ENCODE measurements around the gene MAP2. TPM values are rescaled to one million over a fixed set of nuclear protein-coding genes. Genes with fewer than 3 reads are reported as not detected.

MAP2 gene
- total RNA-seq, 1 donor from 2014 or later = 0.79 TPM

DNA sequence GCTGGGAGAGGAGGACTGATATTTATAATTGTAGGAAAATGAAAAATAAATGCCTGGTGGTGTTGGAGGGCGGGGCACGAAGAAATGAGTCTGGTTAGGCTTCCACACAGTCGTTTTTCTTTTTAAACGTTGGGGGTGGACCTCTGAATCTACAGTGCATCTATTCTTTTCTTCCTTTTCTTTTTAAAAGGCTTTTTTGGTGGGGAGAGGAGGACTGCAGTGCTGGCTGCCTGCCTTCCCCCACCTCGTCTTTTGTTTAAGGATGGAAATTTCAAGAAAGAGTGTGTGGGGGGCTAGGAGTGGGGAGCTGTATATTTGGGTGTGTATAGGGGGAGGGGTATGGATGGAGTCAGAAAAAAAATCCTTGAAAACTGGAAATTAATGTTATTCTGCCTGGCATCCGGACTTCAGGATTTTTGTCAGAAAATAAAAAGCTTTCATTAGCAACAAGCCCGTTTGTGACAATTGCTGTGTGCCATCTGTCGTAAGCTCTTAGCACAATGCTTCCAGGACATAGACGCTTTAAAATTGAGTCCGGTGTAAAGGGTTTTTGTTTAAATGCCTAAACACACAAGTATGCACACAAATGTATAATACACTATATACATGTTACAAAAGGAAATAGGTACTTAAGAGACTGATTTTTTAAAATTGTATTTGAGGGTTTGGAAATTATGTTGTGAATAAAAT lies 1.1 kb downstream of the MAP2 start:
- peak; percentile 3 to 36 for DNase-seq (ENCODE audit: low read depth in 2 of 2)

DNA sequence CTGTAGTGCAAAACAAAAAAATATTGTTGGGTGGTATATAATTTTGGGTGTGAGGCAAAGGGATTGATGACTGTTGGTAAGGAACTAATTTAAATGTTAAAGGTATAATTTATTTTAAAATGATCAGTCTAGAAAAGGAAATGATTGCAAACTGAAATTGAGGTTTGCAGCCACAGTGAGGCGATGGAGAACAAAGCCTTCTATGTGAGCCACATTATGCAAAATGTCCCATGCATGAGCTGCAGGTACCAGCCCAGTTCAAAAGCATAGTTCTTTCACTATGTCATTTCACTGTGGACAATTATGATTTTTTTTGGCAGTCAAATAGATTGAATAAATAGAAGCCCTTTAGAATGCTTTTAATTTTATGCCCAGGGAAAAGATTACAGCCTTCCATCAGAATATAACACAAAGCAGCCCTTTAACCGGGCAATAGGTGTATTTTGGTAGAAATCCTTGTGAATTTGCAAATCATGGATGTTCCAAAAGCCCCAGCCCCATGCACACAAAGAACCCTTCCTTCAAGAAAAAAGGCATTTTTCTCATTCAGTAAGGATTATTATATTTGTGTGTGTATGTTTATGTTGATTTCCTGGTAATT lies 1.7 kb downstream of the MAP2 start:
- DNase-seq (ENCODE audit: low read depth in 2 of 2) = peak; percentile 61 to 80

DNA sequence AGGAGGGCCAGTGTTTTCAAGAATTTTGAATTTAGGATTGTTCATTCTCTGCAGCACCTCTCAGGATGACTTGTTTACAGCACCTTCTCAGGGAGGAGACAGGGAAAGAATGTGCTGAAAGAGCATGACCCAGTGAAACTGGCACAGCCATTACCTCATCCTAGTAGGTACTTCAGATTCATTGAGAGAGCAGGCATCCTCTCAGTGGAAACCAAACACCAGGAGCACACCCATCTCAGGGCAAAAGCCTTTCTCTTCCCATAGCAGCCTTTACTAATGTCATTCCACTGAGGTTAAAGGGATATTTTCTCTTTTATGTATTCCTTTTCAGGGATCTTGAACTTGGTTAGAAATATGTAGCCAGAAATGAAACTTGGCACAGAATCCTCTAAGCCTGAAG lies 2.6 kb downstream of the MAP2 start:
- DNase-seq (ENCODE audit: low read depth in 2 of 2) = peak in 1 of 2 donors; percentile 3

DNA sequence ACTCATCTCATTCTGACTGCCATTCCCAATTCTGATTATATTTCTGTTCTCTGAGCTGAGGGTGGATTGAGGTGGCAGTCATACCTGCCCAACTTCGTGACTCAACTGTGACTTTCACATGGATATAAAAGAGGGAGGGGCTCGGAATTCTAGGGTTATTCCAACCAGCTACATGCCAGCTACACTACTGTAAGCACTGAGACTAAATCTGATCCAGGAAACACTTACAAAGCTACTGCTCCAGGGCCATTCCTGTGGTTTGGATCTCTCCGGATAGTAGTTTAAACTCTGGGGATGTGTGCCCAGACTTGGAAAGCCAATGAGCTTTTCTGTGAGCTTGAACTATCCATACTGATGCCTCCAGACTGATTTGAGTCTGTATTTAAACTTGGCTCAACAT lies 7.9 kb downstream of the MAP2 start:
- DNase-seq (ENCODE audit: low read depth in 2 of 2) = no peak

DNA sequence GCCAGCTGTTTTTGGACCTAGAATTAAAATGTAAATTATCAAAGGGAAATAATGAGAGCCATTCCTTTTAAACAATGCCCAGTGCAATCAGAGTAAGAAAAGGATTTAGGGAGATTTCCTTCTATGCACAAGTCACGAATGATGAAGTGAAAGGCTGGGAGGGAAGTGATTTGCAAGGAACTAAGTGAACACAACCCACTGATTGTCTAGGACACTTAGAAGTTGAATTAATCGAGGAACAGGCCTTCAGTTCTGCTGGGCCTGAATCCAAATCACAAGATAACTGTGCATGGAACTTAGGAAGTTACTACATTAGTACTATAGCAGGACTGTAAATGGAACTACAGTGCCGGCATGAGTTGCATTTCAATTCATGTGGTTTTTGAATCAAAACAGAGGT lies 17.7 kb downstream of the MAP2 start:
- DNase-seq (ENCODE audit: low read depth in 2 of 2) = no peak

DNA sequence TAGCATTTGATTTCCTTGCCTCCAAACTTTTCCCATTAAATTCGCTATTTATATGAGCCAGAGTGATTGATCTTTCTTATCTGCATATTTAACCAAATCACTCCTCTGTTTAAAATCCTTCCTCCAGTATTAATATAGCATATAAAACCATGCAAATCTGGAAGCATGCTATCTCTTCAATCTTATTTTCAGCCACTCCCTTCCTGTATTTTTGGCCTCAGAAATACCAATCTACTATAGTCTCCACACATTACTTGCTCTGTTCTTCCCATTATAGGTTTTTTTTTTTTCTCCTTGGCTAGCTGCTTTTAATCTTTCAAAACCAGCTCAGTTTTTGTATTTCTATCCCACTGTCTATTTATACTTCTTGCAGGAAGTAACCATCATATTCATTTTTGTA lies 19.1 kb downstream of the MAP2 start:
- no peak for DNase-seq (ENCODE audit: low read depth in 2 of 2)

DNA sequence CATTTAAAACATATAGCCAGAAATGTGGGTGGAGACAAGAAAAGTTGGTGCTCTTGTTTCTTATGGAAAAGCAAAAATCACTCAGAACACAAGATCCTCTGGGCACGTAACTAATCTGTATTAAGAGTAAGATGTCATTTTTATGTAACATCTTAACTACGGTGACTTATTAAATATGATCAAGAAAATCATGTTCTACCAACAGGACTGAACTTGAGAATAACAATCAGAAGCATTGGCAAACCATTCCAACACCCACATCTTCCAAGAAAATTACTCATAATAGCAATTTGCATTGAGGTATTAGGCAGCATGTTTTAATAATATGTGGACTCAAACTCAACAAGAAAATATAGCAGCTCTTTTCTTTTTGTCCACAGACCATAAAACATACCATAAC lies 21.6 kb downstream of the MAP2 start:
- DNase-seq (ENCODE audit: low read depth in 2 of 2) = no peak

DNA sequence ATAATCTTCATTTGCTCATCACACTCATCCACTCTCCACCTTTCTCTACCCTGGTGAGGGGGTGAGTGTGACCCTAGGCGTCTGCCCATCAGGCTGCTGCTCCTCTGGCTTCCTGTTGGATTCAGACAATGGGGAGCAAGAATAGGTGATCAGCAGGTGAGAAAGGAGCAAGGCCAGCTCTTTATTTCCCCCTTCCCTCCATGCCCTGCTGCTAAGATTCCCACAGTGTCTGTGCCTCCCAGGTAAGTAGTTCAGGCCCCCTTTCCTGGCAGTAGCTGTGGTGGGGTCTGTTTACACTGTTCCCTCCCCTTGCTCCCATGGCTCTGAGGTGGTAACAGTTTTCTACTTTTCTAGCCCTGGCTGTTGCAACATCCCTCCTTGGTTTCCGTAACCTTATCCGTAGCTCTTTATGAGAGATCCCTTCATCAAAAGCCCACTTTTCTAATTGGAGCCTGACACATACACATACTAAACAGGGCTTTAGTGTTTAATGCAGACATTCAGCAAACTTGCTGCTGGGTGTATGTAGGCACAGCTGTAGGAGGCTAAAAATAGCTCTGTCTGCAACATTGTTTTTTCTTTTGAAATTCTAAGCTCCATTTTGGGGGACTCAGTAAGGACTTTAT lies 27.5 kb downstream of the MAP2 start:
- no peak for DNase-seq (ENCODE audit: low read depth in 2 of 2)

DNA sequence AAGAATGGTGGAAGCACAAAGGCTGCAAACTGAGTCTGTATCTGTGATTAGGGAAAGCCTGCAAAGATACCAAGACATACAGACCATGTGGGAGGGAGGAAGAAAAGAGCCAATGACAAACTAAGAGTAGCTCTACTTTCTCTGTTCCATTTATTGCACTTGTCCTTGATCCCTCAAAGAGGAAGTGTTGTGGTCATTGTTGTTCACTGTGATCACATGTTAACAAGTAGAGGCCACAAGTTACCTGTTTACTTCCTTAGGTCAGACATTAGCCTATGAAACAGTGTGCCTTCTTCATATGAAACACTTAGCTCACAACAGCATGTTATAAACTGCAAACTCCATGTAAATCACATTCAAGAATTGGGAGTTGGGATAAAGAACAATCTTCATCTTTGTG lies 32.6 kb downstream of the MAP2 start:
- no peak for DNase-seq (ENCODE audit: low read depth in 2 of 2)

DNA sequence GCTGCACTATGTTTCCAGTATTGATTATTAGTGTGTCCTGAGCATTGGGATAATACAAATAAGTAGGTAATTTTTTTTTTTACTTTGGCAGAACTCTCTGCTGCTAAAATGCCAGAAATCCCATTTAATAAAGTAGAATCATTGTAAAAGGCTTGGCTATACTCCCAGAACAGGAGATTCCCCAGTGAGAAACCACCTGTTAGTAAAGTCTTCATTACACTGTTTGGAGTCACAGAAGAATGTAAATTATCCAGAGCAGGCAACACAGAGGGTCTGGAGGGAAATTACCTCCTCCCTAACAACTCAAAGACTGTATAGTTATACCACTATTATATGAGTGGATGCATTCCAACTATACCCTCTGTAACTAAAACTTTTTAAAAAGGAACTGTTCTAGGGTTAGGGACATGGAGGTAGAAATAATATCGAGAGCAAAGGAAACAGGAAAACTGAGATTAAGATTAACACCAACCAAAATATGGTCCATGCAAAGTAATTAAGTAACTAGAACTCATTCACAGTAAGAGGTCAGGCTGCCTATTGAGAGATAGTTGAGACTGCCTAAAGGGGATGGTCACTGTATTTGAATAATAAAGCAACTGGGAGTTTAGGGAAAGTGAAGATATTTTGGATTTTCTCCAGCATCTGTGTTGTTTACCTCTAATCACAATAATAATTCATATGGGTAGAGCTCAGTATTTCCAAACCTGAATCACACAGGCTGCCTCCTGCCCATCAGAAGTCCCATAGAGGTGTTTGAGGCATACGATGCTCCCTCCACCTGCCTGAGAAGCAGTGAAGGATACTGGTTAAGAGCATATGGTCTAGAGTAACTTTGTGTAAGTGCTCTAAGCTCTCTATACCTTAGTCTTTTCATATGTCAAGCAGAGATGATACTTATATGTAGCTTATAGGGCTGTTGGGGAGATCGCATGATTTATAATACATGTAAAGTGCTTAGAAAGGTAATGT lies 34.4 kb downstream of the MAP2 start:
- DNase-seq (ENCODE audit: low read depth in 2 of 2) = no peak

DNA sequence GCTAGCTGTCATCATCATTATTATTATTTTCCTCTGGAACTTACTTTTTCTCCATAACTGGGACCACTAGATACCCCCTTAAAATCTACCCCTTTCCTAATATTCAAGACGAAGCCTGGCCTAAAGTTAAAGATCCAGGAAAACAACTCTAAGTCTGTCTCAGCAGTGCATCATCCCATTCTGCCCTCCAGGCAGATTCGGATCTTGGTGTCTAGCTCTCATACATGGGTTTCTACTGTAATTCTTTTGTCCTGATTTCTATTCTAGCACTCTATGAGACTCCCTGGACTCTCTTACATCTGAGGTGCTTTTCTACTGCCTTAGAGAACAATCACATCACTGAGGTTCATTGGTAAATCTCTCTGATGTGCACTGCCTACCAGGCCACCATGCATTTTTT lies 35.5 kb downstream of the MAP2 start:
- no peak for DNase-seq (ENCODE audit: low read depth in 2 of 2)

DNA sequence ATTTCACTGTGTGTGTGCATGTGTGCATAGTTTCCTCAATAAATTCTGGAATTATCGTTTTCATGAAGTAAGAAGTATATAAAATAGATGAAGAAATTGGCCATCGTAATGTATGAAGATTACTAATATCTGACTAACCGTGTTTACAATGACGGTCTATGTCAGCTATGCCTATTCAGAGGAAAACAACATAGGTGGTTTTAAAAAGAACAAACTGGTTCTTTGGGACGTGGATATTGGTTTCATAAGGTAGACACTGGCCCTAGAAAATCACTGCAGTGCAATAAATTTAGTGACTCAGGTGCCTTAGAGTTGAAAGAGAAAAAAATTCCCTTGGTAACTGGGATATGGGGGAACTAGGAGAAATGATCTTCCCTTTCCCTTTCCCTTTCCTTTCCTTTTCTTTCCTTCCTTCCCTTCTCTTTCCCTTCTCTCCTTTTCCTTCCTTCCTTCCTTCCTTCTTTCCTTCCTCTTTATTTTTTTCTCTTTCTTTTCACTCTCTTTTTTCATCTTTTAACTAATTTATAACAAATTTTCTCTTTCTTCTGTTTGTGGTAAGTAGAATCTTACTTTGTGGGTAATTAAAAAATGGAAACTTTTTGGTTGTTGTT lies 36.4 kb downstream of the MAP2 start:
- no peak for DNase-seq (ENCODE audit: low read depth in 2 of 2)

DNA sequence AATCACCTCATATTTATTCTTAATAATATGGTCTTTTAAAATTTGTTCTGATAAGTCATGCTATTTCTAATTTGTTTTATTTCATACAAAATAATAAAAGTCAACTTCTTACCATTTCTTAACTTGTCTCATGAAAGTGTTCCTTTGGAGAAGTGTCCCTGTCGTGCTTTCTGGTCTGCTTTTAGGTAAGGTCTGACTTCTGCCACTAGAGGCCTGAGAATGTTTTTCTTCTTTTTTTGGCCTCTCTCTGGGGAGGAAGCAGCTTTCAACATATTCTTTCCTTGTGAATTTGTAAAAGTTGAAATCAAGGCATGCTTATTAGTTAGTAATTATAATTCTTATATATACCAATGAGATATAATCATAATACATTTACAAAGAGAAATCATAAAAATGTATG lies 39.4 kb downstream of the MAP2 start:
- DNase-seq (ENCODE audit: low read depth in 2 of 2) = no peak

DNA sequence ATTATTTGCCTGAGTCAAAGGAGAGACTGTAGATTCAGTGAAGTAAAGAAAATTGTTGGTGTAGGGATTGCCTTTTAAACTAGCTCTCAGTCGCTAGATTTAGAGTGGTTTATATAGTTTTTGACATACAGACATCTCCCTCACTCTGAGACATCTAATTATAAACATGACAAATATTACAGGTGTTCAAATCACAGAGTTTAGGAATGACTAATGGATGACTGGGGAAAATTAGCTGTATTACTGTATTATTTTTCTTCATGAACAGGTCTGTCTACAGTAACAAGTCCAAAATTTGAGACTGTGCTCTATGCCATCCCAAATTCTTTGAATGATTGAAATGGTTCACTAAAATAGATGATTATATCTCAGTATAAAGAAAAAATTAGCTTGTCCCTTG lies 40.0 kb downstream of the MAP2 start:
- no peak for DNase-seq (ENCODE audit: low read depth in 2 of 2)

DNA sequence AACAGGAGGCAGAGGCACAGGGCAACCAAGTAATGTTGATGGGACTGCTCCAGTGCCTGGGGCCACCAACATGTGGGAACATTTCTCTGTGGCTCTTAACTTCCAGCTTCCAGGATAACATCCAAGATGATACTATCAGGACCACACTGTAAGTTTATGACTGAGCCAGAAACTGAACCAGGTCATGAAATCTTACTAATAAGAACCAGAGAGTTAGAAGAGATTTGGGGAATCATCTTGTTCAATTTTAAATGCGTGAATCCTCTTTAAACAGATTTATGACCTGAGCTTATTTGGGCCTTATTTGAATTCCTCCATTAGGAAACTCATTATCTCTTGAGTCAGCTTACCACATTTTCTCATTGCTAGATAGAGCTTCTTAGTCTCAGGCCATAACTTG lies 45.0 kb downstream of the MAP2 start:
- no peak for DNase-seq (ENCODE audit: low read depth in 2 of 2)

DNA sequence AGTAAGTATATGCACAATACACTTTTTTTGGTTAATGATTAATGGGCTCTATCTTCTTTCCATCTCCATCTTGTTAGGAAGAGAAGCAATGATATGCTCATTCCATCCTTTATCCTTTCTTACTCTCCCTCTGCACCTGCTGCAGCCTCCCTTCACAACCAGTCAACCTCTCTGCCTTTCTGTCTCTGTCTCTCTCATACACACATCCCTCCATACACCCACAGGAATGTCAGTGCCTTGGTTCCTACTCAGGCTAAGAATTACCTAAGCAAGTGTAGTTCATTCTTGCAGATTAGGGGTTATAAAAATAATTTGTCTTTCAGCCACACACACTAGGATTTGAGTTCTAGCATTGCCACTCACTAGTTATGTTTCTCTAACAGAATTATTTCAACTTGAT lies 45.6 kb downstream of the MAP2 start:
- DNase-seq (ENCODE audit: low read depth in 2 of 2) = no peak

DNA sequence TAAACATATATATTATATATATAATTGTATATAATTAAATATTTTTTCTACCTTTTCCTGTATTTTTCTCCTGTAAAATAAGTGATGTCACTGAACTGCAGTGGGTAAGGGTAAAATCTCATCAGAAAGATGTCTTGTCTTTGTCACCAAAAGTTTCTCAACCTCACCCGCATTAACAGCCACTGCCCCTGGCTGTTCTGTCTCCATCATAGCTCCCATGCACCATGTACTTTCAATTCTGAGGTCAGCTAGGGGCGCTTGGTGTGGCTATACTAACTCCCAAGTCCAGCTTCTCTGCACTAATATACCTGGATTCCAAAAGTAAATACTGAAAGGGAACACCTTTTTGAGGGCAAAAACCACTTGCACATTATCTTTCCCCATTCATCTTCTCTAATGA lies 46.6 kb downstream of the MAP2 start:
- no peak for DNase-seq (ENCODE audit: low read depth in 2 of 2)

DNA sequence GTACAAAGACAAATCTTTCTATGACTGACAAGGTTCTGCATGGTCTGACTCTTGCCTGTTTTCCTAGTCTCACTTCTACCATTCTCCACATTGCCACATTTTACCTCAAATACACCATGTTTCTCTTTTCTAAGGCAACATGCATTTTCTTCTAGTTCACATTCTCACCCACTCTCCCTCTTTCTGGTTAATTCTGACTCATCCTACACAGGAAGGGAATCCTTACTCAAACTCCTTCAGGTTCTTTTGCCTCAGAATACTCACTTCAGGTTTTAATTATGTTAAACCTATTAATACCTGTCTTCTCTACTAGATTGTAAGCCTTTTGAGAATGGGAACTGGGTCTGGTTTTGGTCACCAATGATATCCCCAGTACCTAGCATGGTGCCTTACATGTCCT lies 47.2 kb downstream of the MAP2 start:
- peak in 1 of 2 donors; percentile 7 for DNase-seq (ENCODE audit: low read depth in 2 of 2)

DNA sequence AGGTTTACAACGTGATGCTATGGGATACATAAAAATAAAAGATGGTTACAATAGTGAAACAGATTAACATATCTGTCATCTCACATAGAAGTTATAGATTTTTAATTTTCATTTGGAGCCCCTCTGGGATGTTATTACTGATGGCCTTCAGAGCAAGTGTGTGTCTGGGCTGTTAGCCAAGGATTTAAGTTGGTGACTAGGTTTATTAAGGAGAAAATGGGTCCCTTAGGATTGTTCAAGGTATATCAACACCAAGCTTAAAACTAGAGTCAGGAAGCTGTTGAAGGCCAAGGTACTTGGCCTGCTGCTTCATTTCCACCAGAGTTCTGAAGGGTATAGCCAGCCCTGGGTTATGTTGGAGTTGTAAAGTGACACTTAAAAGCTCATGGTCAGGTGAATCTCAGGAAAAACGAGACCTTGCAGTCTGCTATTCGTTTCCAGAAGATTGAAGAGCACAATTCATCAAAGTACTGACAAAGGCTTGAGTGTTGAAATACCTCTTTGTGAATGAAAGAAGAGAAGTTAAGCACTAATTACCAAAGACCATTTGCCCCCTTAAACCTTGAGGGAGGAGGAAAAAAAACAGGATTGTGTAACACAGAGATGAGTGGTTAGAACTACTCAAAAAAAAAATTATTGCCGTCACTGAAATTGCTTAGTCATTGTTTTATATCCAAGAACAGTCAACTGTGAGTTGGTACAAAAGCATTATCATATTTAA lies 48.4 kb downstream of the MAP2 start:
- peak; percentile 13 to 21 for DNase-seq (ENCODE audit: low read depth in 2 of 2)

DNA sequence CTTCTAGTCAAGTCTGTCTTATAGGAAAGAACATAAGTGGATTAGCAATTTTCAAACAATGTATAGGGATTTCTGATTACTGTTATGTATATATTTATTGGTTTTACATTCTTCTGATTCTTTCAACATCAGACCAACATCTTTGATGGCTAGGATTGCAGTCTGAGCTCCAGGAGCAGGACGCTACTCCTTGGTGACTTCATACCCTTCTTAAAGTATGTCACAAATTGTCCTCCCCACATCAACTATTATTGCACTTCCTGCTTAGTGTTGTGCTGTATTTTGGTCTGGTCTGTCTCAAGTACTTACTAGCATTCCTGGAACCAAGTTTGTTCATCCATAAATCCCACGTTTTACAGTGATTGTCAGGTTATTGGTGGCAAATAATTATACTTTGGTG lies 49.0 kb downstream of the MAP2 start:
- peak in 1 of 2 donors; percentile 28 for DNase-seq (ENCODE audit: low read depth in 2 of 2)

DNA sequence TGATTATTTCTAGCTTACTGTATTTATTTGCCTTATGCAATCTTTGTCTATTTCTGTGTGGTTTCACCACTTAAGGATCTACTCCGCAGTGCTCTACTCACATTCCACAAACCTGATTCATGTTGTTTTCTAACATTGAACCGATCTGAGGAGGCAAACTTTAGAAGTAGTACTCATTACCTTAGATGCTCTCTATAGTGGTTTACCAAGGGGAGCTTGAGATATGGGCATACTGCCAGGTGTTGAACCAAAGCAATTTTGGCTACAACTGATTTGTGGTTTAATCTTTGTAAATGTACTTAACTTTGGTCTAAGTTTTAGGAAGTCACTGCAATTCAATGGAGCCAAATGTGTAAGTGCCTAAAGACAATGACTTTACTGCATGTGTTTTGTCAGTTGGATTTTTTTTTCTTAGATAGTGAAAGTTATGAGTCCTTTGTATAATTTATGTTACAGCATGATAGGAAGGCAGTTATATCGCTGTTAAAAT lies 50.1 kb downstream of the MAP2 start:
- peak; percentile 11 to 59 for DNase-seq (ENCODE audit: low read depth in 2 of 2)

All from lung microvascular endothelial cell (primary cell).